Measurements from ENCODE around the gene MCF2L2. TPM values are rescaled to one million over a fixed set of nuclear protein-coding genes. Genes with fewer than 3 reads are reported as not detected.

Gene MCF2L2
- total and polyA plus RNA-seq, 9 of the 15 experiments (the other 6 are each of a cell fraction or from before 2014, with no cell fraction given): 0.56 to 4.2 (median 3.0) TPM

GRCh38 chr3:183410759-183411158 is 17.7 kb downstream of the MCF2L2 start:
- intact Hi-C loops (cut with micrococcal nuclease): loop anchor here (5.0 kb wide), 1 partner anchor 37 kb away; no protein-coding TSS in a partner anchor
- Histone ChIP-seq H3K4me3 (no peak overlapping the region), H4K20me1 (replicated peaks; ENCODE audit: control insufficient read depth, insufficient read depth, low read length) (no peaks in the 10 kb centered on the region), H3K27me3 (ENCODE audit: control insufficient read depth in 2 of 2, insufficient read depth in 2 of 2, low read length in 2 of 2) (no peaks in the 10 kb centered on the region), H3K4me1 (replicated peaks in 1 of 2; ENCODE audit: control insufficient read depth in 2 of 2, insufficient read depth in 2 of 2, low read length in 2 of 2) (peaks cover 13 to 31% of the 10 kb centered on the region in 2 experiments; a peak in 4 of 5 replicates), H3K27ac (ENCODE audit: extremely low read depth, low read depth, low read length) (peak overlapping the region; percentile 43; the same call in 1 of the 3 replicates), H3K9ac (ENCODE audit: insufficient read depth in 1 of 2, low read depth in 2 of 2, low read length in 2 of 2) (no peak overlapping the region), H3K79me2 (ENCODE audit: control insufficient read depth, insufficient read depth, low read length) (no peaks in the 10 kb centered on the region; the same call in 2 of the 3 replicates), H3K9me3 (replicated peaks; ENCODE audit: control insufficient read depth, insufficient read depth, low read depth, low read length) (no peaks in the 10 kb centered on the region), H3K4me2 (ENCODE audit: insufficient read depth, low read length) (peak overlapping the region; percentile 48; the same call in 1 of the 2 replicates), H3K9me1 (ENCODE audit: control insufficient read depth, insufficient read depth, low read length) (no peaks in the 10 kb centered on the region), H2AFZ (ENCODE audit: low read depth, low read length) (no peak overlapping the region), H3K36me3 (ENCODE audit: control insufficient read depth, insufficient read depth, low read length) (no peaks in the 10 kb centered on the region)
- peak; percentile 14 for TF ChIP-seq DACH1 (IDR thresholded peaks at IDR 0.05; ENCODE audit: partially characterized antibody)
- 0 out of 2 replicates have a peak, but pooled peaks have one; percentile 1 for TF ChIP-seq EP400 (IDR thresholded peaks at IDR 0.05)
- TF ChIP-seq, protein P1, sequence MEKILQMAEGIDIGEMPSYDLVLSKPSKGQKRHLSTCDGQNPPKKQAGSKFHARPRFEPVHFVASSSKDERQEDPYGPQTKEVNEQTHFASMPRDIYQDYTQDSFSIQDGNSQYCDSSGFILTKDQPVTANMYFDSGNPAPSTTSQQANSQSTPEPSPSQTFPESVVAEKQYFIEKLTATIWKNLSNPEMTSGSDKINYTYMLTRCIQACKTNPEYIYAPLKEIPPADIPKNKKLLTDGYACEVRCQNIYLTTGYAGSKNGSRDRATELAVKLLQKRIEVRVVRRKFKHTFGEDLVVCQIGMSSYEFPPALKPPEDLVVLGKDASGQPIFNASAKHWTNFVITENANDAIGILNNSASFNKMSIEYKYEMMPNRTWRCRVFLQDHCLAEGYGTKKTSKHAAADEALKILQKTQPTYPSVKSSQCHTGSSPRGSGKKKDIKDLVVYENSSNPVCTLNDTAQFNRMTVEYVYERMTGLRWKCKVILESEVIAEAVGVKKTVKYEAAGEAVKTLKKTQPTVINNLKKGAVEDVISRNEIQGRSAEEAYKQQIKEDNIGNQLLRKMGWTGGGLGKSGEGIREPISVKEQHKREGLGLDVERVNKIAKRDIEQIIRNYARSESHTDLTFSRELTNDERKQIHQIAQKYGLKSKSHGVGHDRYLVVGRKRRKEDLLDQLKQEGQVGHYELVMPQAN (IDR thresholded peaks at IDR 0.05; ENCODE audit: borderline replicate concordance): no peak
- FAIRE-seq (no peak), DNase-seq (ENCODE audit: extremely low read depth in 1 of 4, low spot score in 3 of 4) (peak in 1 of 4 experiments; percentile 50), ATAC-seq (peak; percentile 76)
- BruUV-seq (replicated peaks): no TSS peak
- in situ Hi-C loops (cut with MboI): no loop called here
- ChIA-PET CTCF (ENCODE audit: low intra/inter-chr PET ratio) (no interaction called here), POLR2A (interaction anchor here (0.8 to 3.3 kb wide), 7 partner anchors 11 to 287 kb away, joined by 3 to 32 read pairs (median 5); partner anchors contain the start of genes MCF2L2 and YEATS2)
